Activated CD8-positive, alpha-beta memory T cell treated with anti-CD3 and anti-CD28 coated beads, Interleukin-2, amount 50 U/mL, for 24 hours (primary cell): ENCODE results near the gene RGS7.
"Not testable (repeated sequence)": the region's sequence is repeated elsewhere in the genome, so short reads cannot be mapped to it uniquely, and the experiment has no call there.

Source experiments
- DNase-seq: peaks from one replicate; pipeline ENCODE4 v3.0.0-alpha.2; 2020; ENCODE audit errors: extremely low read depth

The RGS7 gene

GRCh38 chr1:241139047-241139446 is 218.0 kb downstream of the RGS7 start:
- no peak for DNase-seq

- no peak for DNase-seq
These were observed 218.8 kb downstream of the RGS7 start for GRCh38 chr1:241138248-241138647.

- no peak for DNase-seq
These were observed 220.6 kb downstream of the RGS7 start for GRCh38 chr1:241136389-241136788.

- no peak for DNase-seq
These were observed 225.3 kb downstream of the RGS7 start for GRCh38 chr1:241131636-241132194.

GRCh38 chr1:241130881-241131280 is 226.1 kb downstream of the RGS7 start:
- no peak for DNase-seq

- no peak for DNase-seq
These were observed 227.6 kb downstream of the RGS7 start for GRCh38 chr1:241129207-241129960.

- no peak for DNase-seq
These were observed 231.7 kb downstream of the RGS7 start for GRCh38 chr1:241125286-241125685.

GRCh38 chr1:241118049-241118448 is 239.0 kb downstream of the RGS7 start:
- no peak for DNase-seq

GRCh38 chr1:241115784-241116183 is 241.2 kb downstream of the RGS7 start:
- DNase-seq, result no peak

- DNase-seq, result no peak
These were observed 242.2 kb downstream of the RGS7 start for GRCh38 chr1:241114699-241115233.

GRCh38 chr1:241113557-241113956 is 243.4 kb downstream of the RGS7 start:
- DNase-seq, result no peak

GRCh38 chr1:241109039-241109438 is 248.0 kb downstream of the RGS7 start:
- DNase-seq, result no peak

GRCh38 chr1:241105147-241105546 is 251.9 kb downstream of the RGS7 start:
- no peak for DNase-seq

GRCh38 chr1:241102664-241103063 is 254.3 kb downstream of the RGS7 start:
- DNase-seq, result no peak

- DNase-seq, result no peak
These were observed 255.4 kb downstream of the RGS7 start for GRCh38 chr1:241101622-241102021.

- DNase-seq, result no peak
These were observed 259.5 kb downstream of the RGS7 start for GRCh38 chr1:241097479-241097878.

GRCh38 chr1:241096982-241097381 is 260.0 kb downstream of the RGS7 start:
- DNase-seq, result no peak

- no peak for DNase-seq
These were observed 261.2 kb downstream of the RGS7 start for GRCh38 chr1:241095847-241096246.

- DNase-seq, result no peak
These were observed 266.2 kb downstream of the RGS7 start for GRCh38 chr1:241090798-241091197.

- DNase-seq, result not testable (repeated sequence)
These were observed 267.9 kb downstream of the RGS7 start for GRCh38 chr1:241089066-241089465.

GRCh38 chr1:241088075-241088474 is 268.9 kb downstream of the RGS7 start:
- DNase-seq, result not testable (repeated sequence)

GRCh38 chr1:241086686-241087085 is 270.3 kb downstream of the RGS7 start:
- no peak for DNase-seq

- no peak for DNase-seq
These were observed 273.7 kb downstream of the RGS7 start for GRCh38 chr1:241083285-241083684.
